ENCODE data around the gene EHHADH. TPM values are rescaled to one million over a fixed set of nuclear protein-coding genes. Genes with fewer than 3 reads are reported as not detected.

The EHHADH gene
- total RNA-seq, 1 donor from 2014 or later = 4.4 TPM

GRCh38 chr3:185151101-185151963, 102.5 kb downstream of the EHHADH start:
- FAIRE-seq = no peak
- no peaks in the 10 kb centered on the region for H3K36me3 Mint-ChIP-seq (ENCODE audit: low read depth, unreplicated experiment)
- Histone ChIP-seq H3K79me2 (ENCODE audit: insufficient read depth, low read length) (no peaks in the 10 kb centered on the region), H3K4me3 (ENCODE audit: insufficient read depth, low read depth, low read length) (peak overlapping the region; percentile 74), H3K4me1 (ENCODE audit: insufficient read depth, low read length) (peaks cover 5% of the 10 kb centered on the region), H2AFZ (ENCODE audit: low read depth, low read length) (no peak overlapping the region), H3K9me3 (ENCODE audit: insufficient read depth, low read depth, low read length) (no peaks in the 10 kb centered on the region), H3K27me3 (ENCODE audit: insufficient read depth, low read length) (peaks cover 11% of the 10 kb centered on the region), H4K20me1 (ENCODE audit: insufficient read depth, low read length) (no peaks in the 10 kb centered on the region), H3K36me3 (ENCODE audit: insufficient read depth, low read length) (no peaks in the 10 kb centered on the region), H3K27ac (ENCODE audit: low read depth, low read length) (no peak overlapping the region), H3K9ac (ENCODE audit: low read length) (no peak overlapping the region), H3K4me2 (ENCODE audit: low read length) (peak overlapping the region; percentile 94)
- H3K27ac Mint-ChIP-seq (ENCODE audit: unreplicated experiment) = no peak overlapping the region
- H3K27me3 Mint-ChIP-seq (ENCODE audit: low read depth, unreplicated experiment) = no peaks in the 10 kb centered on the region
- H3K4me1 Mint-ChIP-seq (ENCODE audit: low read depth, unreplicated experiment) = peaks cover 6% of the 10 kb centered on the region
- no peak for TF ChIP-seq EZH2 (IDR thresholded peaks at IDR 0.05; ENCODE audit: insufficient read depth, low read length)
- TF ChIP-seq, protein P1, sequence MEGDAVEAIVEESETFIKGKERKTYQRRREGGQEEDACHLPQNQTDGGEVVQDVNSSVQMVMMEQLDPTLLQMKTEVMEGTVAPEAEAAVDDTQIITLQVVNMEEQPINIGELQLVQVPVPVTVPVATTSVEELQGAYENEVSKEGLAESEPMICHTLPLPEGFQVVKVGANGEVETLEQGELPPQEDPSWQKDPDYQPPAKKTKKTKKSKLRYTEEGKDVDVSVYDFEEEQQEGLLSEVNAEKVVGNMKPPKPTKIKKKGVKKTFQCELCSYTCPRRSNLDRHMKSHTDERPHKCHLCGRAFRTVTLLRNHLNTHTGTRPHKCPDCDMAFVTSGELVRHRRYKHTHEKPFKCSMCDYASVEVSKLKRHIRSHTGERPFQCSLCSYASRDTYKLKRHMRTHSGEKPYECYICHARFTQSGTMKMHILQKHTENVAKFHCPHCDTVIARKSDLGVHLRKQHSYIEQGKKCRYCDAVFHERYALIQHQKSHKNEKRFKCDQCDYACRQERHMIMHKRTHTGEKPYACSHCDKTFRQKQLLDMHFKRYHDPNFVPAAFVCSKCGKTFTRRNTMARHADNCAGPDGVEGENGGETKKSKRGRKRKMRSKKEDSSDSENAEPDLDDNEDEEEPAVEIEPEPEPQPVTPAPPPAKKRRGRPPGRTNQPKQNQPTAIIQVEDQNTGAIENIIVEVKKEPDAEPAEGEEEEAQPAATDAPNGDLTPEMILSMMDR (IDR thresholded peaks at IDR 0.05; ENCODE audit: insufficient read depth, low read depth, low read length) = no peak
- DNase-seq (ENCODE audit: low read depth) = no peak
- peak overlapping the region; percentile 92 for H3K4me3 Mint-ChIP-seq (ENCODE audit: unreplicated experiment)
- no peaks in the 10 kb centered on the region for H3K9me3 Mint-ChIP-seq (ENCODE audit: unreplicated experiment)

DNA sequence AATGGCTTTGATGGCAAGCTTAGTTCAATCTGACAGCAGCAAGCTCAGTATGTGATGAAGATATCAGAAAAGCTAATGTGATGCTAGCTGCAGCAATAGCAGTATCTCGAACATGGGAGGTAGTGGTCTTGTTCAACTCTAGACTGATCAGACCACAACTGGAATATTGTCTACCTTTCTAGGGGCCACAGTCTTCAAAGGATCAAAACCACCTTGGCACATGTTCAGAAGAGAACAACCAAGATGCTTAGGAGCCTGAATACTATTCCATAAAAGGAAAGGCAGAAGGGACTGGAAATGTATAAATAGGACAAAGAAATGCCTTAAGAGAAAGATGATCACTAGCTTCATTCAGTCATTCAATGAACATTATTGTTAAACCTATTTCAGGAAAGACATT, 103.3 kb downstream of the EHHADH start:
- peak overlapping the region; percentile 92 for H3K4me3 Mint-ChIP-seq (ENCODE audit: unreplicated experiment)
- Histone ChIP-seq H3K4me1 (ENCODE audit: insufficient read depth, low read length) (peaks cover 5% of the 10 kb centered on the region), H3K9ac (ENCODE audit: low read length) (no peak overlapping the region), H3K4me2 (ENCODE audit: low read length) (no peak overlapping the region), H3K27ac (ENCODE audit: low read depth, low read length) (no peak overlapping the region), H3K79me2 (ENCODE audit: insufficient read depth, low read length) (no peaks in the 10 kb centered on the region), H4K20me1 (ENCODE audit: insufficient read depth, low read length) (no peaks in the 10 kb centered on the region), H3K9me3 (ENCODE audit: insufficient read depth, low read depth, low read length) (no peaks in the 10 kb centered on the region), H3K36me3 (ENCODE audit: insufficient read depth, low read length) (no peaks in the 10 kb centered on the region), H2AFZ (ENCODE audit: low read depth, low read length) (no peak overlapping the region), H3K27me3 (ENCODE audit: insufficient read depth, low read length) (peaks cover 10% of the 10 kb centered on the region), H3K4me3 (ENCODE audit: insufficient read depth, low read depth, low read length) (no peak overlapping the region)
- H3K27ac Mint-ChIP-seq (ENCODE audit: unreplicated experiment) = no peak overlapping the region
- no peak for DNase-seq (ENCODE audit: low read depth)
- H3K4me1 Mint-ChIP-seq (ENCODE audit: low read depth, unreplicated experiment) = peaks cover 6% of the 10 kb centered on the region
- no peak for FAIRE-seq
- H3K9me3 Mint-ChIP-seq (ENCODE audit: unreplicated experiment) = no peaks in the 10 kb centered on the region
- no peaks in the 10 kb centered on the region for H3K27me3 Mint-ChIP-seq (ENCODE audit: low read depth, unreplicated experiment)
- H3K36me3 Mint-ChIP-seq (ENCODE audit: low read depth, unreplicated experiment) = no peaks in the 10 kb centered on the region
- TF ChIP-seq EZH2 (IDR thresholded peaks at IDR 0.05; ENCODE audit: insufficient read depth, low read length) = no peak
- TF ChIP-seq, protein P1 (IDR thresholded peaks at IDR 0.05; ENCODE audit: insufficient read depth, low read depth, low read length) = no peak

GRCh38 chr3:185149591-185149990, 104.3 kb downstream of the EHHADH start:
- peaks cover 8% of the 10 kb centered on the region for H3K27me3 ChIP-seq (ENCODE audit: insufficient read depth, low read length)
- no peaks in the 10 kb centered on the region for H3K9me3 ChIP-seq (ENCODE audit: insufficient read depth, low read depth, low read length)
- H3K9me3 Mint-ChIP-seq (ENCODE audit: unreplicated experiment) = no peaks in the 10 kb centered on the region
- no peak overlapping the region for H3K4me3 ChIP-seq (ENCODE audit: insufficient read depth, low read depth, low read length)
- no peak overlapping the region for H3K27ac Mint-ChIP-seq (ENCODE audit: unreplicated experiment)
- H3K4me1 Mint-ChIP-seq (ENCODE audit: low read depth, unreplicated experiment) = peaks cover 6% of the 10 kb centered on the region
- TF ChIP-seq, protein P1 (IDR thresholded peaks at IDR 0.05; ENCODE audit: insufficient read depth, low read depth, low read length) = no peak
- TF ChIP-seq EZH2 (IDR thresholded peaks at IDR 0.05; ENCODE audit: insufficient read depth, low read length) = no peak
- H3K27me3 Mint-ChIP-seq (ENCODE audit: low read depth, unreplicated experiment) = no peaks in the 10 kb centered on the region
- no peaks in the 10 kb centered on the region for H4K20me1 ChIP-seq (ENCODE audit: insufficient read depth, low read length)
- H3K27ac ChIP-seq (ENCODE audit: low read depth, low read length) = no peak overlapping the region
- H3K4me2 ChIP-seq (ENCODE audit: low read length) = no peak overlapping the region
- DNase-seq (ENCODE audit: low read depth) (no peak), FAIRE-seq (no peak)
- H3K79me2 ChIP-seq (ENCODE audit: insufficient read depth, low read length) = no peaks in the 10 kb centered on the region
- H2AFZ ChIP-seq (ENCODE audit: low read depth, low read length) = no peak overlapping the region
- no peaks in the 10 kb centered on the region for H3K36me3 ChIP-seq (ENCODE audit: insufficient read depth, low read length)
- H3K4me3 Mint-ChIP-seq (ENCODE audit: unreplicated experiment) = no peak overlapping the region
- H3K9ac ChIP-seq (ENCODE audit: low read length) = no peak overlapping the region
- peaks cover 5% of the 10 kb centered on the region for H3K4me1 ChIP-seq (ENCODE audit: insufficient read depth, low read length)
- no peaks in the 10 kb centered on the region for H3K36me3 Mint-ChIP-seq (ENCODE audit: low read depth, unreplicated experiment)

Data from astrocyte (in vitro differentiated cells and primary cell).